ENCODE measurements around the gene JAML. TPM values are rescaled to one million over a fixed set of nuclear protein-coding genes. Genes with fewer than 3 reads are reported as not detected.

The JAML gene
- total and polyA plus RNA-seq, 2 of the 13 experiments (the other 11 are each of a cell fraction or from before 2014, with no cell fraction given): 2.0 to 3.3 TPM

DNA sequence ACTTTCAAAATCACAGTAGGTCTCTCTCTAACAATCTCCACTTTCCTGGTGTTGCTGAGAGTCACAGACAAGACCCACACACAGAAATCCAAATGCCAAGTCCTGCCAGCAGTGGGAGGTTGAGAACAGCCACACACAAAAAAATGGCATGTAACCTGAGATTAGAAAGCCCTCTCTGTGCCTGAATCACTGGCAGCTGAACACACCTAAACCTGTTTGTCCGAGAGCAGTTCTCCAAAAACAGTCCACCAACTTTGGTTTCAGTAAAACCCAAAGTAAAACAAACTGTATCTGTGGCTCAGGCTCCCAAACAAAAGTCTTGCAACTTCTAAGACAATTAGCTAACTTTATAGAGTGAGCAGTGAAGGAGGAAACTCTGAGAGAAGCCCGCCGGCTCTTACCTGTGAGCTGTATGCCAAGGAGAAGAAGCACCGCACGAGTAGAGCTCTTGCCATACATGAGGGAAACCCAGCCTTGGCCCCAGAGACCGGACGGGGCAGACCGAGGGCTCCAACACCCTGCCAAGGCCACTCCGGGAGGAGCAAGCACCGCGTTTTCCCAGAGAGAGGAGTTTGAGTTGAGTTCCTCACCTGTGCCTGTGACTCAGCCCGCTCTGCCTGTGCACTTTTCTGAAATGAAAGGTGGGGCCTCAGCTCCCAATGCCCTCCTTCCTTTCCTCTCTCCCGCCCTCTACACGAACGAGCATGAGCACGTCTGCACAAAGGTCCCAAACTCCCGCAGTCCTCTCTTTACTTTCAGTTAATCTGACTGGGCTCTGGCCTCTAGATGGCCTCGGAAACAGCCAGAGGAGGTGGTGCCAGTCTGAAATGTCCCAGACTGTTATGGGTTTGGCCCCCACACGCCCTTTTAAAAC lies 39.1 kb upstream of the JAML start, which contains the start of gene MPZL2 (continued):
- TF ChIP-seq ZNF329 (CRISPR knock-in tag; IDR thresholded peaks at IDR 0.05; ENCODE audit: low read depth) (no peak), ELF3 (CRISPR knock-in tag; IDR thresholded peaks at IDR 0.05) (peak; percentile 16), DNMT3B (CRISPR knock-in tag; conservative IDR thresholded peaks at IDR 0.05) (no peak), TCF12 (IDR thresholded peaks at IDR 0.05) (no peak), TCF12 (CRISPR knock-in tag; IDR thresholded peaks at IDR 0.05) (0 out of 2 replicates have a peak, but pooled peaks have one; percentile 15), DR1 (CRISPR knock-in tag; IDR thresholded peaks at IDR 0.05) (0 out of 2 replicates have a peak, but pooled peaks have one; percentile 14), ZFP36L2 (CRISPR knock-in tag; IDR thresholded peaks at IDR 0.05) (no peak), NR1H2 (CRISPR knock-in tag; IDR thresholded peaks at IDR 0.05; ENCODE audit: borderline replicate concordance, low read depth) (no peak), ZNF121 (CRISPR knock-in tag; IDR thresholded peaks at IDR 0.05) (no peak), ZNF883 (CRISPR knock-in tag; IDR thresholded peaks at IDR 0.05; ENCODE audit: not compliant biosample characterization) (peak; percentile 47), STAG1 (CRISPR knock-in tag; IDR thresholded peaks at IDR 0.05) (peak; percentile 19; the same call in 1 of the 2 replicates), MAFF (IDR thresholded peaks at IDR 0.05; ENCODE audit: low read depth, low read length) (no peak), REXO4 (CRISPR knock-in tag; IDR thresholded peaks at IDR 0.05; ENCODE audit: borderline replicate concordance) (no peak), ZNF530 (CRISPR knock-in tag; IDR thresholded peaks at IDR 0.05; ENCODE audit: low read depth) (no peak), JUND (CRISPR knock-in tag; IDR thresholded peaks at IDR 0.05) (0 out of 2 replicates have a peak, but pooled peaks have one; percentile 45)
- TF ChIP-seq, protein P1, sequence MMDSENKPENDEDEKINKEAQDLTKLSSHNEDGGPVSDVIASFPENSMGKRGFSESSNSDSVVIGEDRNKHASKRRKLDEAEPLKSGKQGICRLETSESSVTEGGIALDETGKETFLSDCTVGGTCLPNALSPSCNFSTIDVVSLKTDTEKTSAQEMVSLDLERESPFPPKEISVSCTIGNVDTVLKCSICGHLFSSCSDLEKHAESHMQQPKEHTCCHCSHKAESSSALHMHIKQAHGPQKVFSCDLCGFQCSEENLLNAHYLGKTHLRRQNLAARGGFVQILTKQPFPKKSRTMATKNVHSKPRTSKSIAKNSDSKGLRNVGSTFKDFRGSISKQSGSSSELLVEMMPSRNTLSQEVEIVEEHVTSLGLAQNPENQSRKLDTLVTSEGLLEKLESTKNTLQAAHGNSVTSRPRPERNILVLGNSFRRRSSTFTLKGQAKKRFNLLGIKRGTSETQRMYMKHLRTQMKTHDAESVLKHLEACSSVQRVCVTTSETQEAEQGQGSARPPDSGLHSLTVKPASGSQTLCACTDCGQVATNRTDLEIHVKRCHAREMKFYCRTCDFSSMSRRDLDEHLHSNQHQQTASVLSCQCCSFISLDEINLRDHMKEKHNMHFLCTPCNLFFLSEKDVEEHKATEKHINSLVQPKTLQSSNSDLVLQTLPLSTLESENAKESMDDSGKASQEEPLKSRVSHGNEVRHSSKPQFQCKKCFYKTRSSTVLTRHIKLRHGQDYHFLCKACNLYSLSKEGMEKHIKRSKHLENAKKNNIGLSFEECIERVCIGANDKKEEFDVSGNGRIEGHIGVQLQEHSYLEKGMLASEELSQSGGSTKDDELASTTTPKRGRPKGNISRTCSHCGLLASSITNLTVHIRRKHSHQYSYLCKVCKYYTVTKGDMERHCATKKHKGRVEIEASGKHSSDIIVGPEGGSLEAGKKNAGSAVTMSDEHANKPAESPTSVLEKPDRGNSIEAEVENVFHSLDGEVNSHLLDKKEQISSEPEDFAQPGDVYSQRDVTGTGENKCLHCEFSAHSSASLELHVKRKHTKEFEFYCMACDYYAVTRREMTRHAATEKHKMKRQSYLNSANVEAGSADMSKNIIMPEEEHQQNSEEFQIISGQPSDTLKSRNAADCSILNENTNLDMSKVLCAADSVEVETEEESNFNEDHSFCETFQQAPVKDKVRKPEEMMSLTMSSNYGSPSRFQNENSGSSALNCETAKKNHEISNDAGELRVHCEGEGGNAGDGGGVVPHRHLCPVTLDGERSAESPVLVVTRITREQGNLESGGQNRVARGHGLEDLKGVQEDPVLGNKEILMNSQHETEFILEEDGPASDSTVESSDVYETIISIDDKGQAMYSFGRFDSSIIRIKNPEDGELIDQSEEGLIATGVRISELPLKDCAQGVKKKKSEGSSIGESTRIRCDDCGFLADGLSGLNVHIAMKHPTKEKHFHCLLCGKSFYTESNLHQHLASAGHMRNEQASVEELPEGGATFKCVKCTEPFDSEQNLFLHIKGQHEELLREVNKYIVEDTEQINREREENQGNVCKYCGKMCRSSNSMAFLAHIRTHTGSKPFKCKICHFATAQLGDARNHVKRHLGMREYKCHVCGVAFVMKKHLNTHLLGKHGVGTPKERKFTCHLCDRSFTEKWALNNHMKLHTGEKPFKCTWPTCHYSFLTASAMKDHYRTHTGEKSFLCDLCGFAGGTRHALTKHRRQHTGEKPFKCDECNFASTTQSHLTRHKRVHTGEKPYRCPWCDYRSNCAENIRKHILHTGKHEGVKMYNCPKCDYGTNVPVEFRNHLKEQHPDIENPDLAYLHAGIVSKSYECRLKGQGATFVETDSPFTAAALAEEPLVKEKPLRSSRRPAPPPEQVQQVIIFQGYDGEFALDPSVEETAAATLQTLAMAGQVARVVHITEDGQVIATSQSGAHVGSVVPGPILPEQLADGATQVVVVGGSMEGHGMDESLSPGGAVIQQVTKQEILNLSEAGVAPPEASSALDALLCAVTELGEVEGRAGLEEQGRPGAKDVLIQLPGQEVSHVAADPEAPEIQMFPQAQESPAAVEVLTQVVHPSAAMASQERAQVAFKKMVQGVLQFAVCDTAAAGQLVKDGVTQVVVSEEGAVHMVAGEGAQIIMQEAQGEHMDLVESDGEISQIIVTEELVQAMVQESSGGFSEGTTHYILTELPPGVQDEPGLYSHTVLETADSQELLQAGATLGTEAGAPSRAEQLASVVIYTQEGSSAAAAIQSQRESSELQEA (CRISPR knock-in tag; IDR thresholded peaks at IDR 0.05; ENCODE audit: not compliant biosample characterization): no peak
- TF ChIP-seq, protein P2, sequence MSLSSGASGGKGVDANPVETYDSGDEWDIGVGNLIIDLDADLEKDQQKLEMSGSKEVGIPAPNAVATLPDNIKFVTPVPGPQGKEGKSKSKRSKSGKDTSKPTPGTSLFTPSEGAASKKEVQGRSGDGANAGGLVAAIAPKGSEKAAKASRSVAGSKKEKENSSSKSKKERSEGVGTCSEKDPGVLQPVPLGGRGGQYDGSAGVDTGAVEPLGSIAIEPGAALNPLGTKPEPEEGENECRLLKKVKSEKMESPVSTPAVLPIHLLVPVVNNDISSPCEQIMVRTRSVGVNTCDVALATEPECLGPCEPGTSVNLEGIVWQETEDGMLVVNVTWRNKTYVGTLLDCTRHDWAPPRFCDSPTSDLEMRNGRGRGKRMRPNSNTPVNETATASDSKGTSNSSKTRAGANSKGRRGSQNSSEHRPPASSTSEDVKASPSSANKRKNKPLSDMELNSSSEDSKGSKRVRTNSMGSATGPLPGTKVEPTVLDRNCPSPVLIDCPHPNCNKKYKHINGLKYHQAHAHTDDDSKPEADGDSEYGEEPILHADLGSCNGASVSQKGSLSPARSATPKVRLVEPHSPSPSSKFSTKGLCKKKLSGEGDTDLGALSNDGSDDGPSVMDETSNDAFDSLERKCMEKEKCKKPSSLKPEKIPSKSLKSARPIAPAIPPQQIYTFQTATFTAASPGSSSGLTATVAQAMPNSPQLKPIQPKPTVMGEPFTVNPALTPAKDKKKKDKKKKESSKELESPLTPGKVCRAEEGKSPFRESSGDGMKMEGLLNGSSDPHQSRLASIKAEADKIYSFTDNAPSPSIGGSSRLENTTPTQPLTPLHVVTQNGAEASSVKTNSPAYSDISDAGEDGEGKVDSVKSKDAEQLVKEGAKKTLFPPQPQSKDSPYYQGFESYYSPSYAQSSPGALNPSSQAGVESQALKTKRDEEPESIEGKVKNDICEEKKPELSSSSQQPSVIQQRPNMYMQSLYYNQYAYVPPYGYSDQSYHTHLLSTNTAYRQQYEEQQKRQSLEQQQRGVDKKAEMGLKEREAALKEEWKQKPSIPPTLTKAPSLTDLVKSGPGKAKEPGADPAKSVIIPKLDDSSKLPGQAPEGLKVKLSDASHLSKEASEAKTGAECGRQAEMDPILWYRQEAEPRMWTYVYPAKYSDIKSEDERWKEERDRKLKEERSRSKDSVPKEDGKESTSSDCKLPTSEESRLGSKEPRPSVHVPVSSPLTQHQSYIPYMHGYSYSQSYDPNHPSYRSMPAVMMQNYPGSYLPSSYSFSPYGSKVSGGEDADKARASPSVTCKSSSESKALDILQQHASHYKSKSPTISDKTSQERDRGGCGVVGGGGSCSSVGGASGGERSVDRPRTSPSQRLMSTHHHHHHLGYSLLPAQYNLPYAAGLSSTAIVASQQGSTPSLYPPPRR (CRISPR knock-in tag; IDR thresholded peaks at IDR 0.05; ENCODE audit: borderline replicate concordance): no peak
